ENCODE results near the gene BCAS4. TPM values are rescaled to one million over a fixed set of nuclear protein-coding genes. Genes with fewer than 3 reads are reported as not detected.
"Not testable (repeated sequence)": the region's sequence is repeated elsewhere in the genome, so short reads cannot be mapped to it uniquely, and the experiment has no call there.

The BCAS4 gene
- total RNA-seq, 1 donor from 2014 or later = 46.7 TPM

GRCh38 chr20:50774515-50774914, 20.3 kb upstream of the BCAS4 start:
- H3K27me3 Mint-ChIP-seq = peaks cover 4% of the 10 kb centered on the region
- ATAC-seq (ENCODE audit: low read depth) (no peak), DNase-seq (no peak)
- no peaks in the 10 kb centered on the region for H3K4me1 Mint-ChIP-seq
- no peaks in the 10 kb centered on the region for H3K36me3 Mint-ChIP-seq (ENCODE audit: low read depth)
- TF ChIP-seq, protein P1, sequence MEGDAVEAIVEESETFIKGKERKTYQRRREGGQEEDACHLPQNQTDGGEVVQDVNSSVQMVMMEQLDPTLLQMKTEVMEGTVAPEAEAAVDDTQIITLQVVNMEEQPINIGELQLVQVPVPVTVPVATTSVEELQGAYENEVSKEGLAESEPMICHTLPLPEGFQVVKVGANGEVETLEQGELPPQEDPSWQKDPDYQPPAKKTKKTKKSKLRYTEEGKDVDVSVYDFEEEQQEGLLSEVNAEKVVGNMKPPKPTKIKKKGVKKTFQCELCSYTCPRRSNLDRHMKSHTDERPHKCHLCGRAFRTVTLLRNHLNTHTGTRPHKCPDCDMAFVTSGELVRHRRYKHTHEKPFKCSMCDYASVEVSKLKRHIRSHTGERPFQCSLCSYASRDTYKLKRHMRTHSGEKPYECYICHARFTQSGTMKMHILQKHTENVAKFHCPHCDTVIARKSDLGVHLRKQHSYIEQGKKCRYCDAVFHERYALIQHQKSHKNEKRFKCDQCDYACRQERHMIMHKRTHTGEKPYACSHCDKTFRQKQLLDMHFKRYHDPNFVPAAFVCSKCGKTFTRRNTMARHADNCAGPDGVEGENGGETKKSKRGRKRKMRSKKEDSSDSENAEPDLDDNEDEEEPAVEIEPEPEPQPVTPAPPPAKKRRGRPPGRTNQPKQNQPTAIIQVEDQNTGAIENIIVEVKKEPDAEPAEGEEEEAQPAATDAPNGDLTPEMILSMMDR (IDR thresholded peaks at IDR 0.05) = no peak
- ChIA-PET POLR2A (no interaction called here), CTCF (no interaction called here)
- intact Hi-C loops (cut with micrococcal nuclease) = no loop called here
- H3K4me3 Mint-ChIP-seq = no peak overlapping the region
- H3K9me3 Mint-ChIP-seq = no peaks in the 10 kb centered on the region
- no peak overlapping the region for H3K27ac Mint-ChIP-seq

DNA sequence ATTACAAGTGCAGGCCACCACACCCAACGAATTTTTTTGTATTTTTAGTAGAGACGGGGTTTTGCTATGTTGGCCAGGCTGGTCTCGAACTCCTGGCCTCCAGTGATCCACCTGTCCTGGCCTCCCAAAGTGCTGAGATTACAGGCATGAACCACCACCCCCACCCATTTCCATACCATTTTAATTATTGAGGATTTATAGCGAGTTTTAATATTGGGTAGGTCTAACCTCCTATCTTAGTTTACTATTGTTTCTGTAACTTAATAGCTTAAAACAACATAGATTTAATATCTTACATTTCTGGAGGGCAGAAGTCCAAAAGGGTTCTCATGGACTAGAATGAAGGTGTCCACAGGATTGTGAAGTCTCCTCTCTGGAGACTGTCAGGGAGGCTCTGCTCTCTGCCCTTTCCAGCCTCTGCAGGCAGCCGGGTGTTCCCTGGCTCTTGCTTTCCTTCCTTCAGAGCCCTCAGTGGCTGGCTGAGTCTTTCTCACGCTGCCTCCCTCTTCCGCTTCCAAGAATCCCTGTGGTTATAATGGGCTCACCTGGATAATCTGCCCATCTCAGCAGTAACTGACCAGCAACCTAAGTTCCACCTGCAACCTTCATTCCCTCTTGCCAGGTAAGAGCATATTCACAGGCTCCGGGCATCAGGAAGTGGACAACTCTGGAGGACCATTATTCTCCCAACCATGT, 18.6 kb upstream of the BCAS4 start:
- ATAC-seq (ENCODE audit: low read depth) (no peak), DNase-seq (no peak)
- Mint-ChIP-seq H3K4me1 (no peaks in the 10 kb centered on the region), H3K27ac (no peak overlapping the region), H3K27me3 (peaks cover 7% of the 10 kb centered on the region), H3K9me3 (no peaks in the 10 kb centered on the region), H3K36me3 (ENCODE audit: low read depth) (no peaks in the 10 kb centered on the region), H3K4me3 (no peak overlapping the region)
- TF ChIP-seq, protein P1 (IDR thresholded peaks at IDR 0.05) = no peak
- POLR2A ChIA-PET = no interaction called here
- intact Hi-C loops (cut with micrococcal nuclease) = no loop called here
- CTCF ChIA-PET = no interaction called here

DNA sequence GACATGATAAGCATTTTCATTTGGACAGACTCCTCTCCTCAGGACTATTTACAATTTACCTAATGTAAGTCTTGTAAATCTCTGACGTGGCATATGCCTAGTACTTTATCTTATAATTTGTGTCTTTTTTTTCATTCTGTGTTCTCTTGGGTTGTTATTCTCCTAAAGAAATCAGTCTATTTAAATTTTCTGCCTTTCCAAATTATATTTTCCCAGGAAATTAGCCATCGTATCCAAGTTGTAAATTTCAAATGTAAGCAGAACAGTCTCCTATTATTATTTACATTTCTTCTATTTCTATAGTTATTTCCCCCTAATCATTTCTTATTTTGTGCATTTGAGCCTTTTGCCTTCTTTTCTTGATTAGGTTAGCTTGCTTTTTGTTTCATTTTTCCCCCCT, 17.5 kb upstream of the BCAS4 start:
- CTCF ChIA-PET = no interaction called here

DNA sequence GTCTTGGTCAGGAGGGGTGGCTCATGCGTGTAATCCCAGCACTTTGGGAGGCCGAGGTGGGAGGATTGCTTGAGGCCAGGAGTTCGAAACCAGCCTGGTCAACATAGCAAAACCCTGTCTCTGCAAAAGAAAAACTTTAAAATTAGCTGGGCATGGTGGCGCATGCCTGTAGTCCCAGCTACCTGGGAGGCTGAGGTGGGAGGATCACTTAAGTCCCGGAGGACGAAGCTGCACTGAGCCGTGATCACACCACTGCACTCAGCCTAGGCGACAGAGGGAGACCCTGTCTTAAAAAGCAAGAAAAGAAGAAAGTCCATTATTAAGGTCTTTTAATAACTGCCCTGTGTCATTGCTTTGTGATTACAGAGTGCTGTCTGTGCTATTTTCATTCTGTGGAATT, 15.9 kb upstream of the BCAS4 start:
- DNase-seq; intact Hi-C loops (cut with micrococcal nuclease); H3K4me3 Mint-ChIP-seq; H3K4me1 Mint-ChIP-seq; H3K9me3 Mint-ChIP-seq; H3K36me3 Mint-ChIP-seq (ENCODE audit: low read depth); POLR2A ChIA-PET; H3K27ac Mint-ChIP-seq; ATAC-seq (ENCODE audit: low read depth): not testable (repeated sequence)
- peaks cover 11% of the 10 kb centered on the region for H3K27me3 Mint-ChIP-seq
- CTCF ChIA-PET = interaction anchor here (1.5 kb wide), 1 partner anchor 12 kb away, joined by 4 read pairs; no protein-coding TSS in a partner anchor

More for the DNA sequence above, 17.5 kb upstream of the BCAS4 start:
- no peaks in the 10 kb centered on the region for H3K36me3 Mint-ChIP-seq (ENCODE audit: low read depth)
- intact Hi-C loops (cut with micrococcal nuclease) = no loop called here
- no peak overlapping the region for H3K4me3 Mint-ChIP-seq
- POLR2A ChIA-PET = no interaction called here
- no peak for ATAC-seq (ENCODE audit: low read depth)
- DNase-seq = no peak
- H3K9me3 Mint-ChIP-seq = no peaks in the 10 kb centered on the region
- TF ChIP-seq, protein P1 (IDR thresholded peaks at IDR 0.05) = no peak
- H3K27me3 Mint-ChIP-seq = peaks cover 7% of the 10 kb centered on the region
- H3K27ac Mint-ChIP-seq = no peak overlapping the region
- no peaks in the 10 kb centered on the region for H3K4me1 Mint-ChIP-seq

DNA sequence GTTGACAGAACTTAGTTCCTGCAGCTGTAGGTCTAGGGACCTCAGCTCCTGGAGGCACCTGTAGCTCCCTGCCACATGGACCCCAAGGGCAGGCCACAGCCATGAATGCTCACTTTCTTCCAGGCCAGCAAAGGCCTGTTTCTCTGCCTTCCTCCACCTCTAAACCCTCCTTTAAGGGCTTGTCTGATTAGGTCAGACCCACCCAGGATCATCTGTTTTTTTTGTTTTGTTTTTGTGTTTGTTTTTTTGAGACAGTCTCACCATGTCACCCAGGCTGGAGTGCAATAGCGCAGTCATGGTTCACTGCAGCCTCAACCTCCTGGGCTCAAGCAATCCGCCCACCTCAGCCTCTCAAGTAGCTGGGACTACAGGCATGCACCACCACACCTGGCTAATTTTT, 11.5 kb upstream of the BCAS4 start:
- ATAC-seq (ENCODE audit: low read depth) (no peak), DNase-seq (no peak)
- Mint-ChIP-seq H3K27ac (no peak overlapping the region), H3K36me3 (ENCODE audit: low read depth) (no peaks in the 10 kb centered on the region), H3K4me3 (no peak overlapping the region), H3K4me1 (no peaks in the 10 kb centered on the region), H3K9me3 (no peaks in the 10 kb centered on the region), H3K27me3 (peaks cover 12% of the 10 kb centered on the region)
- TF ChIP-seq, protein P1 (IDR thresholded peaks at IDR 0.05) = no peak
- intact Hi-C loops (cut with micrococcal nuclease) = no loop called here
- ChIA-PET CTCF (interaction anchor here (2.4 kb wide), 1 partner anchor 11 kb away, joined by 6 read pairs; no protein-coding TSS in a partner anchor), POLR2A (interaction anchor here (0.6 kb wide), 1 partner anchor 1342 kb away, joined by 12 read pairs; no protein-coding TSS in a partner anchor)
